ENCODE data around the gene KRT6C.

KRT6C gene

DNA sequence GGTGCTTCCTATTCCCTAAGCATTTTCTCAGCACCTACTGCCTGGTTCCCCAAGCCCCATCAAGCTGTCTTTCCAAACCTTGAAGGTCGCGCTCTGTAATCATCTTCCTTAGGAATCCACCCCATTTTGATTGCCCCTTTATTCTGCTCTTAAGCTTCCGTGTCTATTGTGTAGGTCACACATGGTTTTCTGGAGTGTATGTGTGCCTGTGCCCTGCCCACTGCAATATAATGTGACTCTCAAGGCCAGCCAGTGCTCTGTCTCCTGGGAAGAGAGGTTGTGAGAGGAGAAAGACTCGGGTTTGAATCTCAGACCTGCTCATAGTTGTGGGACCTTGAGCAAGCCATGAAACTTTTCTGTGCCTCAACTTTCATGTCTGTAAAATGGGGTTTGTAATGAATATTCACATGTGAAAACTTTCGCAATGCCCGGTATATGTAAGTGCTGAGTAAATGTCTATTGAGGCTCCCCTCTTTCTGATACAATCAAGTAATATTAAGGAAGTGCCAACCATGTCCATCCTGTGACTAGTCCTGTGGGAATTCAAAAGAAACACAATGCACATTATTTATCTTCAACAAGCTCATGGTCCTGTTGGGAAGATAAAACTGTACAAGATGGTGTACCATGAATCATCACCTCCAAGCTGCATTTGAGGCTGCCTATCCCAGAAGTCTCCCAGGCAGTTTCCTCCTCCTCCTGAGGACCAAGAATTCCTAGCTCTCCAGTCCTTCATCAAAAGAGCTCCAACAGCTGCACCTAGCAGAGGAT, 38.7 kb downstream of the KRT6C start:
- DNase-seq (ENCODE audit: low read depth in 2 of 2) = no peak

DNA sequence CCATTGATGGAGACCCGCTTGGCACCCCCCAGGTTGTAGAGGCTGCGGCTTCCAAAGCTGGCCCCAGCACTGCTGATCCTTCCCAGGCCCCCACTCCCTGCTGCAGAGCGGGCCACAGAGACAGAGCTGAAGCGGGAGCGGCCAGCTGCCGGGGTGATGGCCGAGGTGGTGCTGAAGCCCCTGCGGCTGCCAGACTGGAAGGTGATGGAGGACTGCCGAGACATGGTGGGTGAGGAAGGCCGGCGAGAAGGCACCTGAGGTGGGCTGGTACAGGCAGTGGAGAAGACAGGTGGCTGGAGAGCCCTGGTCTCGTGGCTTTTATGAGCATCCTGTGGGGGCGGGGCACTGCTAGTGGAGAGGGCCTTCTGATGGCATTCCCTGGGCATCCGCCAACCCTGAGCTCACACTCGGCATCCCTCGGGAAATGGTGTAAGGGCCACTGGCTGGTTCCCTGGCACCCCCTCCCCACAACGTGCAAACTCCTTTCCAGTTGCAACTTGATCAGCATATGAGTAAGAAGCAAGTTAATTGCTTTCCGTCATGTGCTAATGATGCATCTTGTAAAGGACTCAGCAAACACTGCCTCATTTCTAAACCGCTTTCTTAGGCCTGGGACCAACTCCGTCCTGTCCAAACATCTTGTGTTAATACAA, 39.4 kb downstream of the KRT6C start, which contains the start of gene KRT75:
Gene KRT75 (minus strand): TSS at position 291 of the 653 bp plus-strand sequence. CDS start 67 bp downstream, at position 224.
- DNase-seq (ENCODE audit: low read depth in 2 of 2) = no peak

DNA sequence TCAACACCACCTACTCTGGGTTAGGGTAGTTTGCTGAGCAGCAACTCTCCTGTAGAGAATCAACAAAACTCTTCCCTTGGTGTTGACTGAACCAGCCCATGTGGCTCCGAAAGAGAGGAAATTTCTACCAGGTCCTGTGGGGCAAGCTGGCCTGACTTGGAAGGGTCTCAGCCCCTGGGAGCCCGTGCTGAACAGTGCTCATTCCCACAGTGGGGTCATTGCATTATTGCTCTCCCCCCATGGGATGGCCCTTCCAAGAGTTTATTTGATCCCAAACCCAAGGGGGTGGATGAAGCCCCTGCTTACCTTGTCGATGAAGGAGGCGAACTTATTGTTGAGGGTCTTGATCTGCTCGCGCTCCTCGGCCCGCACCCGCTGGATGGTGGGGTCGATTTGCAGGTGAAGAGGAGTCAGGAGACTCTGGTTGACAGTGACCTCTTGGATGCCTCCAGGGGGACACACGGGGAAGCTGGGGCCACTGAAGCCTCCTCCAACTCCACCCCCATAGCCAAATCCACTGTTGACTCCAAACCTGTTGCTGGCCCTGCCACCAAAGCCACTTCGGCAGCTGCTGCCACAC, 40.0 kb downstream of the KRT6C start:
- no peak for DNase-seq (ENCODE audit: low read depth in 2 of 2)

DNA sequence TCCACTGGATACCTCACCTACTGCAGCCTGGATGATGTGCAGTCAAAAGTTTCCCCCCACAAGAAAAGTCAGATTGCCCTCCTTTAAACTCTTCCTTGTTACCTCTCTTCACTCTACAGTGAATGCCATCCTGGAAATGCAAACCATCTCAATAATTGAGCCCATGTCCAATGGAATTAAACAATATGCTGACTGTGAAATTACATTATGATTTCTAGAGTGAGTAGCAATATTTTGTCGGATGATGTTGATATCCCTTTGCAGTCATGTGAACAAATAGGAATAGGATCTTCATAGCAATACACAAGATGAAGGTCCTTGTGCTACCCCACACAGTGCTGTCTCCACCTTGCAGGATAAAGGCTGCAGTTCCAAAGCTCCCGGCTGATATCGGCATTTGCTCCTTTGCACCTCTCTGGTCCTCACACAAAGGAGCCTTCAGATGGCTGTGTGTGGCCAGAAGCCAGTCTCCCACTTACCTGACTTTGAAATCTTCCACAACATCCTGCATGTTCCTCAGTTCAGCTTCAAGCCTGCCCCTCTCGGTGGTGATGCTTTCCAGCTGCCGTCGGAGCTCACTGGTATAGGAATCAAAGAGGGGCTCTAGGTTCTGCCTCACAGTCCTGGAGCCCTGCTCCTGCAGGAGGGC, 40.9 kb downstream of the KRT6C start:
- no peak for DNase-seq (ENCODE audit: low read depth in 2 of 2)

DNA sequence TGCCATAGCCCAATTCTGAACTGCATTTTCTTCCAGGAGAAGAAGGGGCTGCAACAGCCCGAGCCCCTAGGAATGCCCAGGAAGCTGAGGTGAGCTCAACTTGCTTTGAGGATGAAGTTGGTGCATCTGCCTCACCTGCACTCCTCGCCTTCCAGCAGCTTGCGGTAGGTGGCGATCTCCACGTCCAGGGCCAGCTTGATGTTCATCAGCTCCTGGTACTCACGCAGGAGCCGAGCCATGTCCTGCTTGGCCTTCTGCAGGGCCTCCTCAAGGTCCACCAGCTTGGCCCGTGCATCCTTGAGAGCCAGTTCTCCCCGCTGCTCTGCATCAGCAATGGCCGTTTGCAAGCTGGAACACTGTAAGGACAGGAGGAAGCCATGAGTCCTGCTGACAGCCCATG, 45.5 kb downstream of the KRT6C start:
- DNase-seq (ENCODE audit: low read depth in 2 of 2) = no peak

DNA sequence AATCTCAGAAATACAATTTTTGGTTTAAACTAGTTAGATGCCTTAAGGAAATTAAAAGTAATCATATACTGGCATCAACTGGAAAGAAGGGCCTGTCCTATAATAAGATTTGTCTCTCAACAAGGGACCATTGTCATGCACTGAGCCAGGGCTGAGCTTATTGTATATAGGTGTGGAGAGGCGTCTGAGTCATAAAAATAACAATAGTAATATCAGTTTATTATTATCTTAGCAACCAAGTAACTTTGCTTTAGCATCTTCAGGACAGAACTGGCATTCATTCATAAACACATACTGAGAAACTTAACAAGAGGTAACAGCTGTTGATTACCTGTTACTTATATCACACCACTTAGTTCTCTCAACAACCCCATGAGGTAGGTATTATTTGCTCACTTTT, 46.5 kb downstream of the KRT6C start:
- DNase-seq (ENCODE audit: low read depth in 2 of 2) = no peak

DNA sequence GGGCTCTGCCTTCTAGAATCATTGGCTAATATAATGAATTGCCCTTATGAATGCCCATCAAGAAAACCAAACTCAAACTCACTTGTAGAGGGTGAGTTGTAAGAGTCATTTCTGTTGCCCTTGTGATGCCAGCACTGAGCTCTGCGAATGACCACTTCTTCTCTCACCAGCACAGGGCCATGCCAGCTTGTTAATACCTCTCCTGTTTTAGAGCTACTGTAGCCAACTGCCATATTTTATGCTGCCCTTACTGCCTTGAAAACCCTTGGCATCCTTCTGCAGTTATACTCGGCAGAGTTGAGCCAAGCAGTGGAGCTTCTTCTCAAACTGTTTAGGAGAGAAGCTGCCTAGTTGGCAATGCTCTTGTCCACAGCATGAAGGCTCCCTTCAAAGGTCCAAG, 47.6 kb downstream of the KRT6C start:
- no peak for DNase-seq (ENCODE audit: low read depth in 2 of 2)

DNA sequence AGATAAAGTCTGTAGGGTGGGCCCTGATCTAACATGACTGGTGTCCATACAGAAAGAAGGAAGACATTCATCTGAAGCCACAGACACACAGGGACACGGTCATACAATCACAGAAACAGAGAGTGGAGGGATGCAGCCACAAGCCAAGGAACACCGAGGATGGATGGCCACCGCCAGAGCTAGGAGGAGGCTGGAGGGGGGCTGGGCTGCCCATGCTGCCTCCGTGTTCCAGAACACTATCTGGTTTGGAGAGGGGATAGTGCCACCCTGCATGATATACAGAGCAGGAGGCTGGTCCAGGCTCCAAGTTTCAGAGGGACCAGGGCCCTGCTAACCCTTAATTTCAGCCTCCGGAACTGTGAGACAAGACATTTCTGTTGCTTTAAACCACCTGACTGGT, 48.1 kb downstream of the KRT6C start:
- no peak for DNase-seq (ENCODE audit: low read depth in 2 of 2)

DNA sequence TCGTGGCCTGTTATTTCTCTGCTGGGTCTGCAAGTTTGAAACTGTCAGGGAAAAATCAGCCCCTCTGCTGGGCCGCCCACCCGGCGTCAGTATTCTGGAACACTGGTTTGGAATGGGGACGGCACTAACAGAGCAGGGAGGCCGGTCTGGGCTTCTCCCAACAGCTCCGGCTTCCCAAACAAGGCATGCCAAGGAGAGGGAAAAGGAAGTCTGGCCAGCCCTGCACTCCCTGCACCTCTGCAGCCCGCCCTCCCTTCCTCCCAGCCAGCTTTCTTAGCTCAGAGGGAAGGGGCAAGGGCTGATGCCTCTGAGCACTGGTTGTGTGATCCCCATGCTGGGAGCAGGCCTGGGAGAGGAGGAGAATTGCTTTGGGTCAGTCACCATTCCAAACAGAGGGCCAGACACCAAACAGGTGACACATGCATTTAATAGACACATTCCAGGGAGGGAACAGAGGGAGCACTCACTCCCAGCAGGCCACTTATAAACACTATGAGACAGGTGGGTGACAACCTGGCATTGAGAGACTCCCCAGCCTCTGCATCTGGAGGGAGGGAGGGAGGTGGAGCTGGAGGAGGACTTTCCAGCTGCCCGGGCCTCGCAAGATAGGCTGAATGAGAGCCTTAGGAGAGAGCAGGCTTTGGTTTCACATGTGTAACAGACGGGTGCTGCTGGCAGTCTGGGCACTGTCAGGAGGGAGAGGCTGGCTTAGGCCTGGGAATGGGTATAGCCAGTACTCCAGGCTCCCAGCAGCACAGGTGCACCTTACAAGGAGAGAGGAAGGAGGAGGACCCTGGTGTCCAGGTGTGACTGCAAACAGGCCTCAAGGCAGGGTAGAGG, 49.7 kb downstream of the KRT6C start:
- DNase-seq (ENCODE audit: low read depth in 2 of 2) = no peak

DNA sequence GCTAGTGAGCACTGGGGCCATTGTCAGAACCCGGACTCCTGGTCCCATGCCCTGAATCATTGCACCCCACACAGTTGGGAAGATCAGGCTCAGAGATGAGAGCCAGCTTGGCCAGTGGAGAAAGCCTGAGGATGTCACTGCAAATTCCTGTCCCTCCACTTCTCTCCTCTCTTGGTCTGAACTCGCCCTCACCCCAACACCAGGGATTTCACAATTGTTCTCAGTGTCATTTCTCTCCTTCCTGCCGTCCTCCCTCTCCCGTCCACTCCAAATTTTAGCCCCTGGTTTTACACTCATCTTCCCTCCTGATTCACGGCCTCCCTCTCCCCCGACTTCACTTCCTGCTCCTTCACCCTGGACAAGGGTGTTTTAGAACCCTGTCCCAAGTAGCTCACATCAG, 50.6 kb downstream of the KRT6C start:
- DNase-seq (ENCODE audit: low read depth in 2 of 2) = no peak

DNA sequence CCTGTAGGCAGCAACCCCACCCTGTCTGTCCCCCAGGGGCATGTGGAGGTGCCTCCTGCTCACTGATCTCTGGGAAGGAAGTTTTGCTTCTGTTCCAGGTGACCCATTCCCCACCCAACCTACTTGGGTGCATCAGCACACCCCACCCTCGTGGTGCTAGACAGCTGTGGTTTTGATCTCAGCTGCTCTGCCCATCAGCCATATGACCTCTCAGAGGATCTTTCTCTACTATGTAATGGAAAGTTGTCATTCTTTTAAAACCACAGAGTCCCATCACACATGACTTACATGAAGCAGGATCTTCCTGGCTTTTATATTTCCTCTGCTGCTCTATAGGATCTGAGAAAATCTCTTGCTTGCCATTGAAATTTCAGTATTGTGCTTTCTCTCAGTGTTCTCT, 53.9 kb downstream of the KRT6C start:
- DNase-seq (ENCODE audit: low read depth in 2 of 2) = no peak

DNA sequence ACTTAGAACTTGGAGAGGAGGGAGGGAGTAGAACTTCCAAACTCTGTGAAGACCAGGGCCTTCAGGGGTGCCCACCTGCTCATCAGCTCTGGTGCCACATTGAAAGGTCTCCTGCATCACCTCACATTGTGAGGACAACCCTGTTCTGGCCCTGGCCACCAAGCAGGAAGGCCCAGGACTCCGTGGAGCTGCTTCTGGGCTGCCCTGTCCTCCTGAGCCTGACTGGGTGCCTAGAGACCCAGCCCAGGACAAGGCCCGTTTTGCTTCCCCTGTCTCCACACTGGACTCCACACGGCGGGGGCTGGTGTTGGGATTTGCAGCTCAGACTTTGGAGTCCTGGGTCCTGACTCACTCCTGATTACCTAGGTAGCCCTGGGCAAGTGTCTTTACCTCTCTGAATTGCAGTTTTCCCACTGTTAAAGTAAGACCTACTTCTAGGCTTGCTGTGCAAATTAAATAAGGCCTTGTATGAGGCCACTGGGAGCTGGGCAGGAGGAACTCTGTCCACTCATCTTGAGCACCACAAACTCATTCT, 55.0 kb downstream of the KRT6C start:
- no peak for DNase-seq (ENCODE audit: low read depth in 2 of 2)

Measured in stimulated activated CD8-positive, alpha-beta memory T cell treated with anti-CD3 and anti-CD28 coated beads, Interleukin-2, amount 100 ng/mL, for 1 hour (primary cell).